C4-2B (cell line): ENCODE data around the gene RBM22.

Source experiments
- CTCF ChIP-seq: fragments of 450-650 bp; conservative IDR thresholded peaks from 2 replicates; pipeline ENCODE4 v1.5.1; 2017; ENCODE audit warnings: mild to moderate bottlenecking
- ZFX ChIP-seq: fragments of 450-650 bp; IDR thresholded peaks from 2 replicates; pipeline ENCODE4 v1.6.1; 2017

- TF ChIP-seq CTCF = no peak
- TF ChIP-seq ZFX = no peak
Measured at GRCh38 chr5:150675069-150675468, 25.8 kb downstream of the RBM22 start.
